ENCODE results near the gene R3HDM2.

GRCh38 chr12:57220770-57221168 is 210.1 kb downstream of the R3HDM2 start:
- TF ChIP-seq CTCF (IDR thresholded peaks at IDR 0.05): no peak
- TF ChIP-seq POLR2A (IDR thresholded peaks at IDR 0.05): no peak
- no peak for TF ChIP-seq POLR2AphosphoS5 (IDR thresholded peaks at IDR 0.05)

Measured in suprapubic skin (tissue), 4 donors.